HG02885 (cell line): Measurements from ENCODE around the gene CACNA2D4.

Experiments used
- ATAC-seq: cut with Tn5 transposase; IDR thresholded peaks from one replicate; pipeline ENCODE4 v1.9.1; 2021; ENCODE audit warnings: mild to moderate bottlenecking; ENCODE audit not compliant: unreplicated experiment, poor library complexity

Gene CACNA2D4

GRCh38 chr12:1890119-1890703, 28.2 kb downstream of the CACNA2D4 start:
- ATAC-seq, result no peak

- ATAC-seq, result no peak
These were observed 29.5 kb downstream of the CACNA2D4 start for GRCh38 chr12:1888923-1889322.

GRCh38 chr12:1886396-1887008, 31.9 kb downstream of the CACNA2D4 start:
- no peak for ATAC-seq

- ATAC-seq, result no peak
These were observed 32.7 kb downstream of the CACNA2D4 start for GRCh38 chr12:1885599-1886245.

GRCh38 chr12:1885082-1885596, 33.3 kb downstream of the CACNA2D4 start:
- no peak for ATAC-seq

GRCh38 chr12:1884651-1885050, 33.8 kb downstream of the CACNA2D4 start:
- ATAC-seq, result no peak

GRCh38 chr12:1883513-1883912, 34.9 kb downstream of the CACNA2D4 start:
- ATAC-seq, result no peak

- ATAC-seq, result no peak
These were observed 35.5 kb downstream of the CACNA2D4 start for GRCh38 chr12:1882850-1883470.

- ATAC-seq, result no peak
These were observed 36.0 kb downstream of the CACNA2D4 start for GRCh38 chr12:1882405-1882804.

- no peak for ATAC-seq
These were observed 36.5 kb downstream of the CACNA2D4 start for GRCh38 chr12:1881936-1882335.

- no peak for ATAC-seq
These were observed 37.2 kb downstream of the CACNA2D4 start for GRCh38 chr12:1881301-1881700.

GRCh38 chr12:1880876-1881275, 37.6 kb downstream of the CACNA2D4 start:
- no peak for ATAC-seq

GRCh38 chr12:1880153-1880845, 38.2 kb downstream of the CACNA2D4 start:
- no peak for ATAC-seq

GRCh38 chr12:1879633-1880032, 38.8 kb downstream of the CACNA2D4 start:
- ATAC-seq, result no peak

GRCh38 chr12:1878695-1879094, 39.8 kb downstream of the CACNA2D4 start:
- ATAC-seq, result no peak

- no peak for ATAC-seq
These were observed 40.2 kb downstream of the CACNA2D4 start for GRCh38 chr12:1878214-1878613.

- ATAC-seq, result no peak
These were observed 41.1 kb downstream of the CACNA2D4 start for GRCh38 chr12:1877169-1877878.

- no peak for ATAC-seq
These were observed 42.4 kb downstream of the CACNA2D4 start for GRCh38 chr12:1876086-1876485.

GRCh38 chr12:1875608-1876007, 42.8 kb downstream of the CACNA2D4 start:
- ATAC-seq, result no peak
